Transverse colon (tissue), 4 donors: ENCODE results near the gene CLEC4A. TPM values are rescaled to one million over a fixed set of nuclear protein-coding genes. Genes with fewer than 3 reads are reported as not detected.
"Not testable (repeated sequence)": the region's sequence is repeated elsewhere in the genome, so short reads cannot be mapped to it uniquely, and the experiment has no call there.

Source experiments
- DNase-seq: peaks from one replicate; pipeline ENCODE4 v3.0.0-alpha.2; 2019
- H3K27ac ChIP-seq, 4 donors: fragments of 200-600 bp; sonication (generic); 2 replicates each; pipeline ENCODE4 v1.5.1; 2016 to 2018; ENCODE audit warnings: inconsistent platforms in 4 of 4
- H3K27me3 ChIP-seq: fragments of 200-600 bp; sonication (generic); 2 replicates; pipeline ENCODE4 v1.5.1; 2017; ENCODE audit warnings: inconsistent platforms
- H3K36me3 ChIP-seq, 4 donors: fragments of 200-600 bp; sonication (generic); 2 replicates each; pipeline ENCODE4 v1.5.1; 2017 to 2019; ENCODE audit warnings: inconsistent platforms in 4 of 4
- H3K4me1 ChIP-seq, 4 donors: fragments of 200-600 bp; sonication (generic); 2 replicates each; pipeline ENCODE4 v1.5.1; 2017 to 2020; ENCODE audit warnings: inconsistent platforms in 4 of 4
- H3K4me3 ChIP-seq, 4 donors: fragments of 200-600 bp; sonication (generic); 1 replicate in 1 of 4; 2 replicates in 3 of 4; pipeline versions ENCODE4 v1.5.1 to v1.6.1; 2017 to 2019; ENCODE audit warnings: inconsistent platforms in 4 of 4
- H3K9me3 ChIP-seq, 2 donors: fragments of 200-600 bp; sonication (generic); 2 replicates each; pipeline ENCODE4 v1.5.1; 2017 to 2019; ENCODE audit warnings: inconsistent platforms in 2 of 2
- CTCF ChIP-seq, 5 experiments: fragments of 200-600 bp in 3 of 5; fragments of 450-650 bp in 2 of 5; sonication (generic) in 3 of 5; IDR thresholded peaks; 1 replicate in 2 of 5; 2 replicates in 3 of 5; pipeline ENCODE4 v1.5.1; 2016 to 2017; ENCODE audit warnings: antibody characterized with exemption in 5 of 5, inconsistent platforms in 3 of 5, mild to moderate bottlenecking in 2 of 5, moderate library complexity in 1 of 5
- EP300 ChIP-seq: sonication (generic); formaldehyde crosslinking; IDR thresholded peaks from one replicate; pipeline ENCODE4 v1.6.1; 2017; ENCODE audit warnings: antibody characterized with exemption, low read depth
- POLR2A ChIP-seq: fragments of 450-650 bp; IDR thresholded peaks from one replicate; pipeline ENCODE4 v1.6.1; 2016; ENCODE audit warnings: antibody characterized with exemption, mild to moderate bottlenecking, moderate library complexity
- POLR2AphosphoS5 ChIP-seq, 3 donors: sonication (generic); formaldehyde crosslinking; IDR thresholded peaks; one replicate each; pipeline ENCODE4 v1.6.1; 2016; ENCODE audit warnings: antibody characterized with exemption in 3 of 3
- WGBS, 2 donors: methylation state at CpG; one replicate each; pipeline ENCODE4 v1.1.5; 2018; ENCODE audit warnings: low coverage in 1 of 2; 5-methylcytosine and 5-hydroxymethylcytosine counted together
- in situ Hi-C, 4 donors: fragments of 200-750 bp; cut with MboI; loops; one replicate each; pipeline versions ENCODE4 v1.15.0 to v1.15.1; 2017; ENCODE audit warnings: low sequenced_read_pairs in 3 of 4, low pct_ligation_motif_present in 1 of 4, low pct_unique_long_range_greater_than_20kb in 1 of 4
- intact Hi-C: fragments of 100-400 bp; cut with DNase I; formaldehyde crosslinking; loops from one replicate; pipeline ENCODE4 v1.15.1; 2023; ENCODE audit warnings: low total_unique reads
- total RNA-seq, 4 donors: library from RNA; depleted of rRNA; stranded (reverse); fragments of >200 nt; gene quantifications; one replicate each; pipeline ENCODE4 v1.1.0, GENCODE V29; 2016

CLEC4A gene
- total RNA-seq, 4 donors from 2014 or later = 0.55 to 5.1 TPM; not detected in 2

GRCh38 chr12:8088574-8088973, 34.8 kb upstream of the CLEC4A start:
- peak; percentile 26 for DNase-seq
- peak overlapping the region in 2 of 4 donors; percentile 16 to 32 for H3K27ac ChIP-seq
- no peak overlapping the region for H3K4me3 ChIP-seq
- no peaks in the 10 kb centered on the region for H3K9me3 ChIP-seq
- TF ChIP-seq EP300 (no peak), CTCF (IDR thresholded peaks at IDR 0.05) (no peak), POLR2A (no peak), POLR2AphosphoS5 (IDR thresholded peaks at IDR 0.05) (no peak)
- intact Hi-C loops = no loop called here
- 60% methylated on average over 3 of the region's 3 CpGs; no CpG with 5 or more reads in 1 of the 2 donors for WGBS, 2 donors
- in situ Hi-C loops = no loop called here
- H3K4me1 ChIP-seq = peaks cover 3 to 33% (median 7%) of the 10 kb centered on the region in 4 donors
- H3K36me3 ChIP-seq = peaks cover 0 to 42% (median 21%) of the 10 kb centered on the region in 4 donors
- H3K27me3 ChIP-seq = no peaks in the 10 kb centered on the region

DNA sequence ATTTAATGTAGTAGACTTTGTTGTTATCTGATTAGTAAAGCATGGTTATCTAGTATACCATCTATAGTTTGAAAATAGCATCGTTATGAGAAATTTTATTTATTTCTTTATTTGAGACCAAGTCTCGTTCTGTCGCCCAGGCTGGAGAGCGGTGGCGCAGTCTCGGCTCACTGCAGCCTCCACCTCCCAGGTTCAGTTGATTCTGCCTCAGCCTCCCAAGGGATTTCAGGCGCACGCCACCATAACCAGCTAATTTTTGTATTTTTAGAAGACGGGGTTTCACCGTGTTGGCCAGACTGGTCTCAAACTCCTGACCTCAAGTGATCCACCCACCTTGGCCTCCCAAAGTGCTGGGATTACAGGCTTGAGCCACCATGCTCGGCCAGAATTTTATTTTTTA, 34.1 kb upstream of the CLEC4A start:
- Histone ChIP-seq H3K4me1 (peaks cover 0 to 26% (median 4%) of the 10 kb centered on the region in 4 donors), H3K36me3 (peaks cover 0 to 47% (median 23%) of the 10 kb centered on the region in 4 donors)
- in situ Hi-C loops, DNase-seq, H3K27me3 ChIP-seq, intact Hi-C loops, H3K9me3 ChIP-seq, H3K4me3 ChIP-seq, H3K27ac ChIP-seq: not testable (repeated sequence)
- 78 to 88% methylated on average over 1 to 11 of the region's 11 CpGs for WGBS, 2 donors

DNA sequence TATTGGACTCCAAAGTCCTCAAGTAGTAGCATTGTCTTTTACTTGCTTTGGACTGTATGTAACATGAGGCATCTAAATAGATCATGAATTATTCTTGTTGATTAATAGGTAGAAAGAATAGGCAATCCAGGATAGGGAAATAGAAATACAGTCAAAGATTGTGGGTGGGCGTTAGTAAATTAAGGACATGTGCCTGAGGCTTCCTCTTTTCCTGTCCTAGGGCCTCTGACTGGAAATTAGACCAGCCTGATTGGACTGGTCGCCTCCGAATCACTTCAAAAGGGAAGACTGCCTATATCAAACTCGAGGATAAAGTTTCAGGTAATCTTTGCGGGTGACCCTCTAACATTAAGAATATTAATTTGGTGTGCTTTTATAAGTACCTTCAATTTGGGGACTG, 33.7 kb upstream of the CLEC4A start:
- Histone ChIP-seq H3K27me3 (no peaks in the 10 kb centered on the region), H3K27ac (no peak overlapping the region), H3K4me3 (no peak overlapping the region), H3K36me3 (peaks cover 0 to 52% (median 25%) of the 10 kb centered on the region in 4 donors), H3K4me1 (peaks cover 0 to 21% (median 3%) of the 10 kb centered on the region in 4 donors), H3K9me3 (no peaks in the 10 kb centered on the region)
- intact Hi-C loops = no loop called here
- no peak for TF ChIP-seq POLR2AphosphoS5 (IDR thresholded peaks at IDR 0.05)
- TF ChIP-seq CTCF (IDR thresholded peaks at IDR 0.05) = no peak
- no peak for TF ChIP-seq POLR2A
- no peak for TF ChIP-seq EP300
- 86 to 90% methylated on average over 5 of the region's 5 CpGs for WGBS, 2 donors
- DNase-seq = no peak
- in situ Hi-C loops = no loop called here

DNA sequence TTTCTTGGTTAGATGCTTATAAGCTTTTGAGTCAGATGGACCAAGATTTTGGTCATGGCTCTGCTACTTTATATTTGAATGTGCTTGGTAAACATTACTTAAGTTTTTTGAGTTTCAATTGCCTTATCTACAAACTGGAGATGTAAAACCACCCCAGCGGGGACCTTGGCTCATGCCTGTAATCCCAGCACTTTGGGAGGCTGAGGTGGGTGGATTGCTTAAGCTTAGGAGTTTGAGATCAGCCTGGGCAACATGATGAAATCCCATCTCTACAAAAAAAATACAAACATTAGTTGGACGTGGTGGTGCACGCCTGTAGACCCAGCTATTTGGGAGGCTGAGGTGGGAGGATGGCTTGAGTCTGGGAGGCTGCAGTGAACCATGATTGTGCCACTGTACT, 30.1 kb upstream of the CLEC4A start:
- no peak for DNase-seq
- intact Hi-C loops = no loop called here
- Histone ChIP-seq H3K36me3 (peaks cover 0 to 72% (median 36%) of the 10 kb centered on the region in 4 donors), H3K27ac (no peak overlapping the region), H3K27me3 (no peaks in the 10 kb centered on the region), H3K4me1 (peaks cover 0 to 5% (median 0%) of the 10 kb centered on the region in 4 donors), H3K4me3 (no peak overlapping the region), H3K9me3 (no peaks in the 10 kb centered on the region)
- WGBS, 2 donors = 98 to 100% methylated on average over 3 of the region's 3 CpGs
- in situ Hi-C loops = no loop called here
- TF ChIP-seq POLR2A (no peak), CTCF (IDR thresholded peaks at IDR 0.05) (no peak), POLR2AphosphoS5 (IDR thresholded peaks at IDR 0.05) (no peak), EP300 (no peak)

DNA sequence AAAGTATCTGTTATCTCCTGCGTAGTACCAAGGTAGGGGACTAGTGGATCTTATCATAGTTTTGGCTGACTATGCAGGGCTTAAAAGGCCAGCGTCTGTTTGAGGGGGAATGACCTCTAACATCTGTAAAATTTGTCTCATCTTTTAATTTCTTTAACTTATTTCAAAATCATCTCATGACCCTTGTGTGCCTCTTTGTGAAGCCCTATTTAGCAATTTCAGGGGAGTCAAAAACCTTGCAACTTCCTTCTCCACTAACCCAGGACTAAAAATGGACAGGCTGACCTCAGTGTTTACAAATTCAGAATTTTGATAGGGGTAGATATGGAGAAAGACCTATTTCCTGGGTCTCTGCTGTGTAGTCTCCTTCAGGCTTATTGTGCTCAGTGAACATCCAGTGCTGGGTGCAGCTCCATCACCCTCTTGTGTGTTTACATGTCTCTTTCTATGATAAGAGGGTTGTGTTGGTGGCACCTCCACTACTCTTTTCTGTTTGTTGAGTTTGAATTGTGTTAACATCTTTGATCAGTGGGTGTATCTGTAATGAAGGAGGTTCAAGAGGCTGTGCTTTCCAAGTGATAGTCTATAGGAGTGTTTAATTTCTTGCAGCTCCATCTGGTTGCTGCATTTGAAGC, 27.0 kb upstream of the CLEC4A start:
- no peaks in the 10 kb centered on the region for H3K4me1 ChIP-seq
- no peak for DNase-seq
- no peak overlapping the region for H3K27ac ChIP-seq
- H3K9me3 ChIP-seq = no peaks in the 10 kb centered on the region
- intact Hi-C loops = no loop called here
- 95 to 97% methylated on average over 2 of the region's 2 CpGs for WGBS, 2 donors
- no peak for TF ChIP-seq EP300
- TF ChIP-seq POLR2AphosphoS5 (IDR thresholded peaks at IDR 0.05) = no peak
- TF ChIP-seq CTCF (IDR thresholded peaks at IDR 0.05) = no peak
- no peak for TF ChIP-seq POLR2A
- in situ Hi-C loops = no loop called here
- H3K4me3 ChIP-seq = no peak overlapping the region
- H3K36me3 ChIP-seq = peaks cover 0 to 53% (median 26%) of the 10 kb centered on the region in 4 donors
- no peaks in the 10 kb centered on the region for H3K27me3 ChIP-seq
